Epithelial cell of esophagus (primary cell): ENCODE measurements around the gene SIK3.

Source experiments
- DNase-seq: peaks from one replicate; pipeline ENCODE4 v3.0.0; 2010; ENCODE audit warnings: low read depth
- H3K4me3 ChIP-seq: 2 replicates; pipeline ENCODE4 v1.5.1; 2011; ENCODE audit warnings: mild to moderate bottlenecking, low read length, control low read depth
- CTCF ChIP-seq: IDR thresholded peaks from 2 replicates; pipeline ENCODE4 v1.5.1; 2011; ENCODE audit warnings: low read depth, mild to moderate bottlenecking, low read length, control low read depth, inconsistent platforms; ENCODE audit not compliant: insufficient read depth; ENCODE audit errors: missing control alignments

SIK3 gene

GRCh38 chr11:116890193-116890592 lies 208.0 kb downstream of the SIK3 start:
- DNase-seq: no peak
- no peak for TF ChIP-seq CTCF
- no peak overlapping the region for H3K4me3 ChIP-seq

- no peak overlapping the region for H3K4me3 ChIP-seq
- no peak for TF ChIP-seq CTCF
- no peak for DNase-seq
These were observed 209.2 kb downstream of the SIK3 start for GRCh38 chr11:116888884-116889549.

GRCh38 chr11:116888024-116888423 lies 210.2 kb downstream of the SIK3 start:
- TF ChIP-seq CTCF: no peak
- DNase-seq: no peak
- no peak overlapping the region for H3K4me3 ChIP-seq

- TF ChIP-seq CTCF: no peak
- DNase-seq: no peak
- H3K4me3 ChIP-seq: no peak overlapping the region
These were observed 212.1 kb downstream of the SIK3 start for GRCh38 chr11:116885951-116886655.

GRCh38 chr11:116882386-116882785 lies 215.8 kb downstream of the SIK3 start:
- no peak for TF ChIP-seq CTCF
- no peak overlapping the region for H3K4me3 ChIP-seq
- peak; percentile 20 for DNase-seq

GRCh38 chr11:116881143-116881542 lies 217.1 kb downstream of the SIK3 start:
- H3K4me3 ChIP-seq: no peak overlapping the region
- DNase-seq: no peak
- no peak for TF ChIP-seq CTCF
